Prostate gland (tissue), 2 donors: ENCODE results near the gene CCDC185. TPM values are rescaled to one million over a fixed set of nuclear protein-coding genes. Genes with fewer than 3 reads are reported as not detected.
"Not testable (repeated sequence)": the region's sequence is repeated elsewhere in the genome, so short reads cannot be mapped to it uniquely, and the experiment has no call there.

Experiments used
- DNase-seq: peaks from one replicate; pipeline ENCODE4 v3.0.0-alpha.2; 2019; ENCODE audit warnings: low spot score
- H3K27ac ChIP-seq, 2 donors: fragments of 200-600 bp; sonication (generic); 2 replicates each; pipeline ENCODE4 v1.5.1; 2017 to 2019
- H3K27me3 ChIP-seq: fragments of 200-600 bp; sonication (generic); replicated peaks from 2 replicates; pipeline ENCODE4 v1.5.1; 2019; ENCODE audit not compliant: insufficient read depth
- H3K36me3 ChIP-seq, 2 donors: fragments of 200-600 bp; sonication (generic); 1 replicate in 1 of 2; 2 replicates in 1 of 2; pipeline versions ENCODE4 v1.5.1 to v1.8.1; 2017 to 2019
- H3K4me1 ChIP-seq: fragments of 200-600 bp; sonication (generic); replicated peaks from 2 replicates; pipeline ENCODE4 v1.5.1; 2019
- H3K4me3 ChIP-seq, 2 donors: fragments of 200-600 bp; sonication (generic); 2 replicates each; pipeline ENCODE4 v1.5.1; 2017 to 2019
- H3K9me3 ChIP-seq: fragments of 200-600 bp; sonication (generic); 2 replicates; pipeline ENCODE4 v1.5.1; 2017
- CTCF ChIP-seq, 4 experiments: fragments of 200-600 bp in 2 of 4; fragments of 450-650 bp in 2 of 4; sonication (generic) in 2 of 4; IDR thresholded peaks; 1 replicate in 3 of 4; 2 replicates in 1 of 4; pipeline ENCODE4 v1.5.1; 2016 to 2019; ENCODE audit warnings: antibody characterized with exemption in 4 of 4, mild to moderate bottlenecking in 2 of 4, moderate library complexity in 2 of 4
- POLR2A ChIP-seq: fragments of 450-650 bp; IDR thresholded peaks from one replicate; pipeline ENCODE4 v1.6.1; 2016; ENCODE audit warnings: antibody characterized with exemption, mild to moderate bottlenecking
- POLR2AphosphoS5 ChIP-seq: sonication (generic); formaldehyde crosslinking; IDR thresholded peaks from one replicate; pipeline ENCODE4 v1.6.1; 2017; ENCODE audit warnings: antibody characterized with exemption
- WGBS: methylation state at CpG from one replicate; pipeline ENCODE4 v1.1.5; 2018; 5-methylcytosine and 5-hydroxymethylcytosine counted together
- intact Hi-C: fragments of 100-400 bp; cut with DNase I; formaldehyde crosslinking; loops from one replicate; pipeline ENCODE4 v1.14.2; 2022
- total RNA-seq, 2 donors: library from RNA; depleted of rRNA; stranded (reverse); fragments of >200 nt; gene quantifications; one replicate each; pipeline ENCODE4 v1.1.0, GENCODE V29; 2016

CCDC185 gene
- total RNA-seq, 2 donors from 2014 or later = 2.7 TPM; not detected in 1

GRCh38 chr1:223386013-223386412, 7.2 kb upstream of the CCDC185 start:
- Histone ChIP-seq H3K36me3 (no peaks in the 10 kb centered on the region), H3K9me3 (no peaks in the 10 kb centered on the region), H3K4me3 (no peak overlapping the region), H3K27me3 (no peaks in the 10 kb centered on the region), H3K4me1 (no peaks in the 10 kb centered on the region), H3K27ac (no peak overlapping the region)
- no peak for DNase-seq
- intact Hi-C loops = no loop called here
- WGBS = 64% methylated on average over 2 of the region's 2 CpGs
- TF ChIP-seq CTCF (IDR thresholded peaks at IDR 0.05) (no peak), POLR2A (no peak), POLR2AphosphoS5 (no peak)

GRCh38 chr1:223390618-223391017, 2.6 kb upstream of the CCDC185 start:
- Histone ChIP-seq H3K27me3 (no peaks in the 10 kb centered on the region), H3K9me3 (no peaks in the 10 kb centered on the region), H3K4me3 (no peak overlapping the region), H3K27ac (no peak overlapping the region), H3K36me3 (no peaks in the 10 kb centered on the region), H3K4me1 (no peaks in the 10 kb centered on the region)
- no peak for TF ChIP-seq POLR2AphosphoS5
- no peak for TF ChIP-seq CTCF (IDR thresholded peaks at IDR 0.05)
- TF ChIP-seq POLR2A = no peak
- no peak for DNase-seq
- intact Hi-C loops = no loop called here

- H3K4me1 ChIP-seq = no peaks in the 10 kb centered on the region
- intact Hi-C loops = no loop called here
- WGBS = 92% methylated on average over 27 of the region's 27 CpGs
- TF ChIP-seq POLR2A (no peak), POLR2AphosphoS5 (no peak), CTCF (IDR thresholded peaks at IDR 0.05) (no peak)
- no peaks in the 10 kb centered on the region for H3K27me3 ChIP-seq
- H3K36me3 ChIP-seq = no peaks in the 10 kb centered on the region
- no peak overlapping the region for H3K27ac ChIP-seq
- DNase-seq = no peak
- H3K9me3 ChIP-seq = no peaks in the 10 kb centered on the region
- H3K4me3 ChIP-seq = no peak overlapping the region
Measured at GRCh38 chr1:223394242-223394641, 1.0 kb downstream of the CCDC185 start.

- no peak for DNase-seq
- TF ChIP-seq POLR2A = no peak
- TF ChIP-seq CTCF (IDR thresholded peaks at IDR 0.05) = no peak
- no peak for TF ChIP-seq POLR2AphosphoS5
- no peak overlapping the region for H3K4me3 ChIP-seq
- intact Hi-C loops = no loop called here
- WGBS = 95% methylated on average over 13 of the region's 13 CpGs
- H3K9me3 ChIP-seq = no peaks in the 10 kb centered on the region
- no peak overlapping the region for H3K27ac ChIP-seq
- no peaks in the 10 kb centered on the region for H3K36me3 ChIP-seq
- no peaks in the 10 kb centered on the region for H3K27me3 ChIP-seq
- no peaks in the 10 kb centered on the region for H3K4me1 ChIP-seq
Measured at GRCh38 chr1:223394706-223395105, 1.5 kb downstream of the CCDC185 start.

- H3K4me1 ChIP-seq, H3K9me3 ChIP-seq, H3K4me3 ChIP-seq, H3K27ac ChIP-seq, DNase-seq, H3K27me3 ChIP-seq, intact Hi-C loops, H3K36me3 ChIP-seq: not testable (repeated sequence)
- WGBS = no CpG with 5 or more reads among the region's 6 CpGs
Measured at GRCh38 chr1:223399393-223399792, 6.2 kb downstream of the CCDC185 start.
